IPS DF 19.7 (cell line): Measurements from ENCODE around the gene RHBDD3.

Source experiments
- DNase-seq: peaks from one replicate; pipeline ENCODE4 v3.0.0-alpha.2; 2013; ENCODE audit warnings: low read depth, low spot score

The RHBDD3 gene

DNA sequence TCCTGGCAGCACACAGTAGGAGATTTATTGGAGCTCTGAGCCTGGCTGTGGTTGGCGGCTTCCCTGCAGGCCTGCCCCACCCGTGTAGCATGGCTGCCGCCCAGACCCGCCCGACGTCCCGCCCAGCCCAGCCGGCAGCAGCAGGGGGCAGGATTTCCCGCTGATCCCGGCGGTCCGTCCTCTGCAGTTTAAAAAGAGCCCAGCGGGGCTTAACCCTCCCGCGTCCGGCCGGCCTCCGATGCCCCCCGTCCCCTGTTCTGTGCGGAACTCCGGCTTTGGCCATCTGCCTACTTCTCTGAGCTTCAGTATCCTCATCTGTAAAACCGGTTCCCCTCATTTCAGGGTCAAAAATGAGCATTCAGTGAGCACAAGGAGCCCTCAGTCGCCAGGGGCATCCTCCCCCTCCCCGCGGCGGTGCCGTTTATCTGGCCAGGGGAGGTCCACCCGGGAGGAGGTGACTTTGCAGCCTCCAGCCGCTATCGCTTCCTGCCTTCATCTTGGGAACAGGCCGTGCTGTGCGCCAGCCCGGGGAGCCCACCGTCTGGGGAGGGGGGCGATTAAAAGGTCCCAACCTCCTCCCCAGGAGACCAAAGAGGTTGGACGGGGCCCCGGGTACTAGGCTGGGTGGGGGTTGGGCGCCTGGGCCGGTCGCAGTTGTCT is 38.5 kb upstream of the RHBDD3 start, which contains the start of gene GAS2L1:
Gene GAS2L1 (plus strand): TSS at position 476 of the 660 bp plus-strand sequence. CDS start 1,456 bp downstream, outside the sequence.
- no peak for DNase-seq

DNA sequence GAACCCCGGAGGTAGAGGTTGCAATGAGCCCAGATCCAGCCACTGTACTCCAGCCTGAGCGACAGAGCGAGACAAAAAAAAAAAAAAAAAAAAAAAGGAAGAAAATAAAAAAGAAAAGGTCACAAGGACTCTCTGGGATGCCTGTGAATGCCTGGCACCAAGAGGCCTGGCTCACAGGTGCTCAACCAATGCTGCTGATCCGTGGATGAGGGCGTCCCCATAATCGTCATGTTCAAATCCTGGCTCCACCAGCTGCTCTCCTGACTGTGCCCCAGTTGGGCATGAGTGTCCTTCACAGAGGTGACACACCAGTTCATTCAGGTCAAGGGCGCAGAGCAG is 38.0 kb upstream of the RHBDD3 start:
- DNase-seq, result no peak

DNA sequence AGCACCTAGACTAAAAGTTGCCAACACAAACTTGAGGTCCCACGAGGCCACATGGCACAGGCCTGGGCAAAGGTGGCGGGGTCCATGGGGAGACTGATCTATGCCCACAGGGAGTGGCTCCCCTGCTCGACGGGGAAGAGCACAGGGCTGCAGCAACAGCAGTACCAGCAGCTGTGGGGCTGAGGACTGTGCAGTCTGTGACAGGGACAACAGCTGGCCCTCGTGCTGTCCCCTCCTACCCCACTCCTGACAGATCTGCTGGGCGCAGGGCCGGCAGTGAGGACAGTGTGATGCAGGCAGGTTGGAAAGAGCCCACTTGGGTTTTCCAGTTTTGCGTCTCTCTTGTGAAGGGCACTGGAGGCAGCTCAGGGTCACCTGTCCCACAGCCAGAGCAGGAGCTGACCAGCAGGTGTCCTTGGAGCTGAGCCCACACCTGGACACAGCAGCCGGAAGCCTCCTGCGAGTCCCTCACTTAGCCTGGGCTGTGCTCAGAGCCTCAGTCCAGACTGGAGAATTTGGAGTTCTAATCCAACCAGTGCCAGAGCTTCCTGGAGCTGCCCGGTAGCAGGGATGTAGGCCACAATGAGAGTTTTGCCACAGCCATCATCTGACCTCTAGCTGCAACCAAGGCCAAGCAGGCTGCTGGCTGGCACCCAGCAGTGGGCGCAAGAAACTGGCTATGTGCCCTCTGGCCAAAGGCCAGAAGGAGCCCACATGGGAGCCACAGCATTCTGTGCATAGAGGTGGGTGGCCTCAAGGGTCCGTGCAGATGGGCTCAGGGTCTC is 35.1 kb upstream of the RHBDD3 start:
- DNase-seq, result no peak

DNA sequence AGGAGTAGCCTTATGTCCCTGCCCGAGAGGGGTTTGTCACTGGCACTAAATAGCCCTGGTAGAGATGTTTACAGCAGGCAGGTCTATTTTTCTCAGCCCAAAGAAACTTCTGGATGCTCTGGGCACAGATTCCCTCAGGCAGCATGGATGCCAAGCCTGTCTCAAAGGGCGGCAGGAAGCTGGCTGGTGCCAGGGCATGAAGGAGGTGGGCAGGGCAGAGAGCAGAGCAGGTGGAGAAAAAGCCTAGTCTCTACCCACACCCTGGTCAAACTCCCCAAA is 34.6 kb upstream of the RHBDD3 start:
- no peak for DNase-seq

DNA sequence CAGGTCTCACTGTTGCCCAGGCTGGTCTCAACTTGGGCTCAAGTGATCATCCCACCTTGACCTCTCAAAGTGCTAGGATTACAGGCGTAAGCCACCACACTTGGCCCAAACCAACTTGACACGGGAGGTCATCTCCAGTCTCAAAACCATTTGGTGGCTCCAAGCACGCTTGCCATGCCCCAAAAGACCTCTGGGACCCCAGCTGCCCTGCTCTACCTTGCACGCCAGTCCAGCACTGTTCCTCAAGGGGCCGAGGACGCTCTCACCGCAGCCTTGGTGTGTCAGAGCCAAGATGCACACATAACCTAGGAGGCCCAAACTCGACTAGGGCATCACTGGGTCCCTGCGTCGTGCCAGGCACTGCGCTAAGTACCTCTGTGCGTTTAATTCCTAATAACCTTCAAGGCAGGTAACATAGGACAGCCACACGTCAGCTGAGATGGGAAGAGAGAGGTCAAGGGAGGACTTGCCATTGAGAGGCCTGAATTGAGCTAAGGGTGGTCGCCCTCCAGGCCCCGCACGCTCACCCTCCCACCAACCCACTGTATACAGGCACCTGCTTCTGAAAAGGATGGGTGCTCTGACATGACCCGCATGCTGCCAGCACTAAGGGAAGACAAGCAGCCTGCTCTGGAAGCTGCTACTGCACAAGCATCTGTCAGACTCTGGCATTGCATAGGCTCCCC is 34.1 kb upstream of the RHBDD3 start:
- no peak for DNase-seq

DNA sequence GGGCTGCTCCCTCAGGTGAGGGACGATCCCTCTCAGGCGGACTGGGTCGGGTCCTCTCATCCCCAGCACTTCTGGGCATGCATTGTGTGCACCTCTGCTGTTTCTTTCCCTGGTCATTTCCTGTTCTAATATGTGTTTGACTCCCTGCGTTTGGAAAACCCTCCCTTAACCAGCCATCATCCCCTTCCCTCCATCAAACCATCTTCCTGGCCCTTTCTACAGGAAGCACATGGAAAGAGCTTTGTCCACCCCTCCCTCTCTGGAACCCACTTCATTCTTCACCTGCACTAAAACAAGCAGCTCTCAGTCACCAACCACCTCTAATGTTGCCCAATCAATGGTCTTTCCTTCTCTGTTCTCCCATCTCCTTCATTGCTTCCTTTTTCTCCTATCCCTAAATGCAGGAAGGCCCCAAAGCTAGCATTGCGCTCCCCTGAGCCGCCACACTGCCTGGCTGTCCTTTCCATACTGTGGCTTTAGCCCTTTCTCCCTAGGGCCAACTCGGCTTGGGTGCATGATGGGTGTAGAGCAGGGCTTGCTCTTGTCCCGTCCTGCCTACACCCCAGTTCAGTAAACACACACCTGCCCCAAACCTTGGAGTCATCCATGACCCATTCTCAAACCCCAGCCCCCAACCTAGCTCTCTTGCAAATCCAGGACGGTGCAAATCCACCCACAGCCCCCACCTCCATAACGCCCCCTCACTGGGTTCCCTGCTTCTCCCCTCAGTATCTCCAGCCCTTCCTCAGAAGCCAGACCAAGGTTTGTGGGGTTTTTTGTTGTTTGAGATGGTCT is 33.2 kb upstream of the RHBDD3 start:
- DNase-seq, result no peak

DNA sequence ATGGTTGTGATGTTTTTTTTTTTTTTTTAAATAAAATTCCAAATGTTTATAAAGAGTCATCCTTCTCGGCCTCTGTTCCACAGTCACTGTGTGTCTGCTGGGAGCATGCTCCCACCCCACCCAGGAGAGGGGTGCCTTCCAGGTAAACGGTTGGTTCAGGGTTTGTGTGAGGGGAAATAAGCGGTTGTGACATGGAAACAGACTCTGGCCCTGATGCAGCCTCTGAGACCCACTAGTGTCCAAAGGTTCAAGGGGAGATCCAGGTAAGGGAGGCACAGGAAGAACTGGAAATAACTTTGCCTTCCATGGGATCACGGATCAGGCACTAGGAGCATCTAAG is 32.7 kb upstream of the RHBDD3 start:
- DNase-seq, result no peak

DNA sequence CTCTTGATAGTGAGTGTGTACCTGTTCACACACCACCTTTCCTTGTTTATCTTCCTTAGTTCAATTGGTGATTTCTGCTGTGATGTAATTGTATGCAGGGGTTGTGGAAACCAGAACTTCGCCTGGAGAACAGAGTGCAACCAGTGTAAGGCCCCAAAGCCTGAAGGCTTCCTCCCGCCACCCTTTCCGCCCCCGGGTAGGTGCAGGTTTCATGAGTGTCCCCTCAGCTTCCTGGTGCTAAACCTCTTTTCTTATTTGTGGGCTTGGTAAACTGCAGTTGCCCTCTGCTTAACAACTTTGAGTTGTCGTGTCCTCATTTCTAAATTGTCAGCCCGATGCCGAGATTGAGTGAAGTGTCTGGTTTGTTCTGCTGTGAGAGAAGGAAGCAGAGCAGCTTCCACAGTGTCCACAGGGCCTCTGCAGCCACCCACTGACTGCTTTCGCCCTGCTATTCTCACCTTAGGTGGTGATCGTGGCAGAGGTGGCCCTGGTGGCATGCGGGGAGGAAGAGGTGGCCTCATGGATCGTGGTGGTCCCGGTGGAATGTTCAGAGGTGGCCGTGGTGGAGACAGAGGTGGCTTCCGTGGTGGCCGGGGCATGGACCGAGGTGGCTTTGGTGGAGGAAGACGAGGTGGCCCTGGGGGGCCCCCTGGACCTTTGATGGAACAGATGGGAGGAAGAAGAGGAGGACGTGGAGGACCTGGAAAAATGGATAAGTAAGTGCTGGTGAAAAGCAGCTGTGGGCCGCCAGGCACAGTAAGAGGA is 31.5 kb upstream of the RHBDD3 start:
- no peak for DNase-seq

DNA sequence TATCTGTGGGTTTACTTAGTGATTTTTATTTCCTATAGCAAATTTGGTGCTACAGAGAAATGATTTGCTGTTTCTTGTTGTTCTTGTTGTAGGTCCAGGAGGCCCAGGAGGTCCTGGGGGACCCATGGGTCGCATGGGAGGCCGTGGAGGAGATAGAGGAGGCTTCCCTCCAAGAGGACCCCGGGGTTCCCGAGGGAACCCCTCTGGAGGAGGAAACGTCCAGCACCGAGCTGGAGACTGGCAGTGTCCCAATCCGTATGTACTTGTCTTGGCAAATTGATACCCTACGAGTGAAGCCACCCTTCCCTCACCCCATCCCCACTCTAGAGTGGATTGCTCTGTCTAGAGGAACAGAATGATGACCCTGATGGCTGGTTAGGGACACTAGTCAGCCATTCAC is 30.9 kb upstream of the RHBDD3 start:
- no peak for DNase-seq

DNA sequence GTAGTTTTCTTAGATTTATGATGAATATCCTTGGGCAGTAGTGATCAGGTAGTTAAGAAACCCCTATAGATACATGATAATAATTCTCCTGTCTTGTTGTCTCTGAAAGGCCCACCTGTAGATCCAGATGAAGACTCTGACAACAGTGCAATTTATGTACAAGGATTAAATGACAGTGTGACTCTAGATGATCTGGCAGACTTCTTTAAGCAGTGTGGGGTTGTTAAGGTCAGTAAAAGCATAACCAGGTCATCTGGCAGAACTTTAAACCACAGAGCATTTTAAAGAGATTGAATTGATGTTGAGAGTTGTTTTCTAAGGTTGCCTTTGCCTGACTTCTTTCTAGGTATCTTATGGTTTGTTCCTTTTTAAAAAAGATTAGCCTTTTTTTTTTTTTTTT is 24.6 kb upstream of the RHBDD3 start:
- no peak for DNase-seq

DNA sequence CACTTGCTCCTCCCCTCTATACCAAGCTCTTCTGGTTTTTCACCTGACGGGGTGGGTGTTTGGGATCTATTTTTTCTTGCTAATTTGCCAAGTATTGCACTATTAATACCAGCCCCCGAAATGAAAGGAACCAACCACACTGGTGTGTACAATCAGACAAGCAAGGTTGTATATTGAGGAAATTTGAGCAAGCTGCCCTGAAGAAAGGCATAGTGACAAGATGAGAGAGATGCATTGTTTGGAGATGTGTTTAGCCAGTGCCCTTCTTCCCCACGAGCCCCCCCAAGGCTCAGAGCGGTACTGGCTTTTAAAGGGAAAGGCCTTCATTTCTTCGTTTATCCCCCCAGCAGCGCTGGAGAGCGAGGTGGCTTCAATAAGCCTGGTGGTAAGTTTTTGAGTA is 23.4 kb upstream of the RHBDD3 start:
- no peak for DNase-seq

DNA sequence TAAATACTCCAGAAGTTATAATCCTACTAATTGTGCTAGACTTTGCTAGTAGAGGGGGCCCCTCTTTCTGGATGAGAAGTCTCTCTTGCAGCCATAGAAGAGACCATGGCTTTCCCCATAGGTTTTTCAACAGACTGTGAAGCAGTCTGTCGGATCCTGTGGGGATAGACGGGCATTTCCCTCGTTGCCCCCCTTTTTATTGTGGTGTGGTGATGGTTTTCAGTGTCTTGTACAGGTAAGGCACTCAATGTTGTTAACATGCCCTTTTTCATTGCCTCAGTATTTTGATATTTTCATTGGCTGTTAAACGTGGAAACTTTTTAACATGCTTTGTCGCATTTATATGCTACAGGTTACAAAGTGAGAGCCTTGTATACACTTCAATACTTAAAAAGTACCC is 22.3 kb upstream of the RHBDD3 start:
- no peak for DNase-seq

DNA sequence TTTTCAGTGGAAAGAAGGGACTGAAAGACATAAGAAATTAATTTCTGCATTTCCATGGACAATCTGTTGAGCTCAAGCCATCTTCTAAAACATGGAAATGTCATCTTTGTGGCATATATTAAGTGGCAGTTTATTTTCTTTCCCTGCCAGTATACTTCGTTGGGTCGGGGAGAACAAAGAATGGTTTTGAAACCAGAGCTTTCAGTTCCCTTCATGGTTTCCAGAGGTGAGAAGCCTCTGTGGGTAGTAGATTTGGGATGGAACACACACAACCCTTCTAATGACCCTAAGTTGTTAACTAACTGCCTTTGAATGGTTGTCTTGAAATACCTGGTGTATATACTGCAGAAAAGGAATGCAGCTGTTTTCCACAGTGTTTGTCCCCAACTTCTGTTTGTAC is 21.1 kb upstream of the RHBDD3 start:
- DNase-seq, result no peak

DNA sequence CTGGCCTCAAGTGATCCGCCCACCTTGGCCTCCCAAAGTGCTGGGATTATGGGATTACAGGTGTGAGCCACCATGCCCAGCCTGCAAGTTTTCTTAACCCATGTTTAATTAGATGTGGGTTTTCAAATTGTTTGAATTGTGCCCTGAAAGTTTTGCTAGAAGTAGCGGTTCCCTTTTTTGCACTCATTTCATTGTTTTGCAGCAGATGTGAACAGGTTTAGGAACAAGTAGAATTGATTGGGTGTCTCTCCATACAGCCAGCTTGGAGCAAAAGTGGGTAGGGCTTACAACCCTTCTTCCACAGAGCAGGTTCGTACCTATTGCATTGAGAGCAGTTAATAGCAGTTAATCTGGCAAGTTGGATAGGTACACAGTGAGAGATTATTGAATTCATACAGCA is 16.4 kb upstream of the RHBDD3 start:
- DNase-seq, result no peak

DNA sequence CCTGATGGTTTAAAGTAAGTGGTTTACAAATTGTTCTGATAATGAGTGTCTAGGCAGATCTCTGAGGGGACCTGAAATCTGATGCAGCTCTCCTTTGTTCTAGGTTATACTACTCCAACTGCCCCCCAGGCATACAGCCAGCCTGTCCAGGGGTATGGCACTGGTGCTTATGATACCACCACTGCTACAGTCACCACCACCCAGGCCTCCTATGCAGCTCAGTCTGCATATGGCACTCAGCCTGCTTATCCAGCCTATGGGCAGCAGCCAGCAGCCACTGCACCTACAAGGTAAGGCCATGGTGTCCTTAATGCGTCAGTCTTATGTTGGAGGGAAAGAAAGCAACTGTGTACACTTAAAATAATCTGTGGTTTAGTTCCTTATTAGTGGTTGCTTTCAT is 10.1 kb upstream of the RHBDD3 start:
- no peak for DNase-seq

DNA sequence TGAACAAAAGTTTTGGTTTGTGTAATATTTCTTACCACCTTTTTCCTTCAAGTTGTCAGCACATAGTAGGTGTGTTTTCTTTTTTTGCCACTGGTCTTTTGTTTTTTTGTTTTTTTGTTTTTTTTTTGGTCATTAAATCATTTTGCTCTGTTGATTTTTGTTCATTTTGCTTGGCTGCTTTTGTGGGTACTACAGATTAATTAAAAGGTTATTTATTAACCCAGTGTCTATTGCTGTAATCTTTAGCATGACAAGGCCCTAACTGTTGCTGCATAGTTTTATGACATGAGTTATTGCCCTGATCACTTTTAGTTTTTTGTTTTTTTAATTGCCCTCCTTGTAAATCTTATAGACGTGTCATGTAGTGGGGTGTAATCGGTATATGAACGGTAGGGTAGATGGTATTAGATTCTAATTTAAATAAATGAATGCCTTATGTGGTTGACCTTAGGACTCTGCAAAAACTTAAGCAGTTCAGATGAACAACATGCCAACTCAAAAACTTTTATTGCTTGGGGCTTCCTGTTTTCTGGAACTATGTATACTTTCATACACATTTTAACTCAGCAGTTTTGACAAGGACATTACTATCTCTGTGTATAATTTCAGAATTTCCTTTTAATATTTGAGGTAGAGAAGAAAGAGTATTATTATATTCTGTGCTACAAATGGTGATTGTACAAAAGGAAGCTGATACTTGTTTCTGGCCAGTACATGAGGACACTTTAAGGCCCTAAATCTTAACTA is 8.2 kb upstream of the RHBDD3 start:
- no peak for DNase-seq

DNA sequence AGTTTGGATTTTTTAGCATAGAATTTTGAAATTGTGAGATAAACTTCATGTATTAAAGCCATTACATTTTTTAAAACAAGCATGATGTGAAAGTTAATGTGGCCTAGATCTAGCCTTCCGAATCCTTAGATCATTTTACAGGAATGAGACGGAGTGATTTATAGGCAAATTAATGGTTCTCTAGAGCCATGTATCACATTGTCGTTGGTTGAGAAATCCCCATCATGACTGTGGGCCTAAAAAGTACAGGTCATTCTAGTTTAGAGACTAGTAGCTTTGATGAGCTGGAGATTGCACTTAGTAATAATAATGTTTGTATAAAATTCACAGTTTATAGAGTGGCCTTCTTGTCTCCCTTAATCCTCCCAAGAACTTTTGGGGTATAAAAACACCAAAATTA is 7.4 kb upstream of the RHBDD3 start:
- no peak for DNase-seq

DNA sequence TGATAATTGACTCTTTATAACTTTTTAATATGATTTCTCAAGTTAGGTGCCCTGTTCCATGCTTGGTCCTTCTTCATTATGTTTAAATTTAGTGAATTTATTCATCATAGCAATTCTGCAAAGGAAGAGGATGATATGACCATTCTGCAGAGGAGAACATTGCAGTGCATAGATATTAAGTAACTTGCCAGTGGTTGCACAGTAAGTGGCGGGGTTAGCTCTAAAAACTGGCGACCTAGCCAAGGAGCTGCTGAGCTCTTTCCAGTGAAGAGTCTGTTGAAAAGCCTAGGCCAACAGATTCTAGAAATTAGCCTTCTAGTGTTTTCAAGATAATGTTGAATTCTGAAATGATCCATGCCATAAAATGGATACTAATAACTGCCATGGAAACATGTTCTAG is 4.8 kb upstream of the RHBDD3 start:
- DNase-seq, result no peak

DNA sequence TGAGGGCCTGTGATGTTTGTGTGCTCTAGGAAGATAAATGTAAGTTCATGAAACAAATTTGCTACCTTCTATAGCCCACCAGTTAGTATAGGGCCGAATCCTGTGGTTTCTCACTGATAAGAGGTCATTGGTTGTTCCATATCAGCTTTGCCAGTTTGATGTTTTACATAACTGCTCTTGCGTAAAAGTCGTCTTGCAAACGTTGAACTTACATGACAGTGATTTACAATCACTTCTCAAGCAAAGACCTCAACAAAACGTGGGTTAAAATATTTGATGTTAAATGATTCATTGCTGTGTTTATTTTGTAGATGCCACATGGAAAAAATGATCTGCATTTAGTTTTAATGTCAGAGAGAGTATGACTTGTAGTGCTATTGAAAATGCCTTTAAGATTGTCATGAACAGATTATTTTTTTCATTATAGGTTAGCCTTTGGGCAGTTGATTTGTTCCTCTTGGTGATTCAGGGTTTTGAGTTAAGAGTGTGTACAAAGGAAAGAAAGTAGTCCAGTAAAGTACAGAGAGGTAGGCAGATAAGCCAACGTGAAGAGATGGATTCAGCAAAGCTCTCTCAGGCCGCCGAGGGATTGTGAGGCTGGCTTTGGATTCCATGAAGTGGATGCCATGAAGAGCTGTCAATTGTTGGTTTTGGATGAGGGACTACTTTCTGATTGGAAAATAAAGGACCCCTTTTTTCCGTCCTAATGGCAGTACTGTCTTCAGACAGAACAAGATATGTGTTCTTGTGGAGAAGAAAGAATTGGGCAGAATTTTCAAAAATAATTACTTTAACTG is 2.9 kb upstream of the RHBDD3 start:
- DNase-seq, result no peak
